Right atrium auricular region (tissue), 2 donors: Measurements from ENCODE around the gene NUP107. TPM values are rescaled to one million over a fixed set of nuclear protein-coding genes. Genes with fewer than 3 reads are reported as not detected.

Experiments used
- DNase-seq: peaks from one replicate; pipeline ENCODE4 v3.0.0-alpha.2; 2019; ENCODE audit warnings: low spot score
- H3K27ac ChIP-seq, 2 donors: fragments of 200-600 bp; sonication (generic); 1 replicate in 1 of 2; 2 replicates in 1 of 2; pipeline ENCODE4 v1.5.1; 2016 to 2019
- H3K27me3 ChIP-seq, 2 donors: fragments of 200-600 bp; sonication (generic); one replicate each; pipeline versions ENCODE4 v1.5.1 to v1.6.0; 2017 to 2019
- H3K36me3 ChIP-seq: fragments of 200-600 bp; sonication (generic); one replicate; pipeline ENCODE4 v1.5.1; 2016
- H3K4me1 ChIP-seq, 2 donors: fragments of 200-600 bp; sonication (generic); one replicate each; pipeline versions ENCODE4 v1.5.1 to v1.6.0; 2017 to 2019
- H3K4me3 ChIP-seq, 2 donors: fragments of 200-600 bp; sonication (generic); 1 replicate in 1 of 2; 2 replicates in 1 of 2; pipeline ENCODE4 v1.5.1; 2017 to 2019; ENCODE audit warnings: mild to moderate bottlenecking in 1 of 2, moderate library complexity in 1 of 2
- H3K9me3 ChIP-seq, 2 donors: fragments of 200-600 bp; sonication (generic); one replicate each; pipeline ENCODE4 v1.5.1; 2019
- CTCF ChIP-seq, 2 donors: fragments of 200-600 bp; sonication (generic); IDR thresholded peaks; one replicate each; pipeline ENCODE4 v1.5.1; 2019; ENCODE audit warnings: antibody characterized with exemption in 2 of 2
- total RNA-seq, 2 donors: library from RNA; depleted of rRNA; stranded (reverse); fragments of >200 nt; gene quantifications; one replicate each; pipeline ENCODE4 v1.1.0, GENCODE V29; 2016

Gene NUP107
- total RNA-seq, 2 donors from 2014 or later: 12.6 to 14.9 TPM

DNA sequence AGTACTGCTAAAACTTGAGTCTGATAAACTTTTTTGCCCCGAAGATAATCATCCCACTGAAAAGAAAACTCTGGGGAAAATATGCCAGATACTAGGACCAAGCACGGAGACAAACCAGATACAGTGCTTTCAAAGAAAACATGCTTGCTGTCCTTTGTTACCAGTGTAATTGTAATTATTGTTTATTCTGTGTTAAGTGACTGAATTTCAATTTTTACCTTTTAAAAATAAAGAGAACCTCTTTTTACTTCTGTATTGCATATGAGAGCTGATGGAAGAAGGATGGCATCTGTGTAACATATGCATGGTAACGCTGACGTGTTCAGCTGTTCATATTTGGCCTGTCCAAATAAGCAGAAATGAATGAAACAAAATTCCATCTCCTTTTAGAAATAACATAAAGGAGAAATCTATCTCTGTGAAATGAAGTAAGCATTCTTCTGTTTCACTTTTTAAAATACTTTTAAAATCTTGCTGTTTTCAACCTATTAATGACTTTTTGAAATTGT is 81.7 kb downstream of the NUP107 start:
- Histone ChIP-seq H3K9me3 (no peaks in the 10 kb centered on the region), H3K4me3 (no peak overlapping the region), H3K4me1 (no peaks in the 10 kb centered on the region), H3K27me3 (no peaks in the 10 kb centered on the region), H3K36me3 (no peaks in the 10 kb centered on the region), H3K27ac (no peak overlapping the region)
- no peak for TF ChIP-seq CTCF (IDR thresholded peaks at IDR 0.05)
- no peak for DNase-seq

GRCh38 chr12:68769941-68770340 is 83.2 kb downstream of the NUP107 start:
- Histone ChIP-seq H3K4me3 (no peak overlapping the region), H3K27me3 (no peaks in the 10 kb centered on the region), H3K9me3 (no peaks in the 10 kb centered on the region), H3K36me3 (no peaks in the 10 kb centered on the region), H3K4me1 (no peaks in the 10 kb centered on the region), H3K27ac (no peak overlapping the region)
- no peak for DNase-seq
- TF ChIP-seq CTCF (IDR thresholded peaks at IDR 0.05): no peak

- DNase-seq: no peak
- Histone ChIP-seq H3K27me3 (no peaks in the 10 kb centered on the region), H3K4me3 (no peak overlapping the region), H3K9me3 (no peaks in the 10 kb centered on the region), H3K36me3 (no peaks in the 10 kb centered on the region), H3K27ac (no peak overlapping the region), H3K4me1 (no peaks in the 10 kb centered on the region)
- no peak for TF ChIP-seq CTCF (IDR thresholded peaks at IDR 0.05)
Observed at GRCh38 chr12:68771223-68771925, 84.6 kb downstream of the NUP107 start.

DNA sequence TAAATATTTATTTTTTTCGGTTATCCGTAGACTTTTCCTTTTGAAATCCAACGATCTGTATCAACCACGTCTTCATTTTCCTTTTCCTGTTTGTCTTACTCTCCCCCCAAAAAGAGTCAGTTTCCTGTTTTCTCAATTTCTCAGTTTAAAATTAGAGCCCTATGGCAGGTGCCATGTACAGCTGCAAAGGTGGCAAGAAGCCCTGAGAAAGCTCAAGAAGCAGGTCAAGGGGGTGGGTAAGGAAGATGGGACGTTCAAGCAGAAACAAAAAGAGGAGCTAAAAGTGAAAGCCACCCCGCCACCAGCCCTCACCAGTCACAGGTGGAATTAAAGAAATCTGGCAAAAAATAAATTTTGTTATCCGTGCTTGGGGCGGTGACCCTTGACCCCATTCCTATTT is 85.9 kb downstream of the NUP107 start:
- no peaks in the 10 kb centered on the region for H3K36me3 ChIP-seq
- no peaks in the 10 kb centered on the region for H3K4me1 ChIP-seq
- H3K9me3 ChIP-seq: no peaks in the 10 kb centered on the region
- H3K27me3 ChIP-seq: no peaks in the 10 kb centered on the region
- no peak overlapping the region for H3K27ac ChIP-seq
- no peak for TF ChIP-seq CTCF (IDR thresholded peaks at IDR 0.05)
- no peak for DNase-seq
- no peak overlapping the region for H3K4me3 ChIP-seq

DNA sequence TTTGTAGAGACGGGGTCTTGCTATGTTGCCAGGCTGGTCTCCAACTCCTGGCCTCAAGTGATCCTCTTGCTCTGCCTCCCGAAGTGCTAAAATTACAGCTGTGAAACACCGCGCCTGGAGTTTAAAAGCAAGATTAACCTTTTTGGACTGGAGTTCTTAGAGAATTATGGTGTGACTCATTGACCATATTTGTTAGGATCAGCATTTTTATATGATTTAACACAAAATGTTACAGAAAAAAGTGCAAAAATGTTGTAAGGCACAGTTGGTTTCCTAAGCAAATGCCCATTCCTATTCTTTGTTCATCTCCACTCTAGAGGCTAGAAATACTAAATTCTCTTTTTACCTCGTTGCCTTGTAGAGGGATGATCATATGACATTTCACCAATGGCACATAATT is 86.8 kb downstream of the NUP107 start:
- TF ChIP-seq CTCF (IDR thresholded peaks at IDR 0.05): no peak
- H3K4me1 ChIP-seq: no peaks in the 10 kb centered on the region

More for the DNA sequence above, 86.8 kb downstream of the NUP107 start:
- H3K27ac ChIP-seq: no peak overlapping the region
- no peaks in the 10 kb centered on the region for H3K9me3 ChIP-seq
- DNase-seq: no peak
- H3K4me3 ChIP-seq: no peak overlapping the region
- no peaks in the 10 kb centered on the region for H3K27me3 ChIP-seq
- H3K36me3 ChIP-seq: no peaks in the 10 kb centered on the region
